H1 (cell line): ENCODE data around the gene AHCY. TPM values are rescaled to one million over a fixed set of nuclear protein-coding genes. Genes with fewer than 3 reads are reported as not detected.

Source experiments
- RBBP5 ChIP-seq: IDR thresholded peaks from 2 replicates; pipeline ENCODE4 v1.7.1; 2012; ENCODE audit warnings: low read depth, mild to moderate bottlenecking, inconsistent platforms, low read length, moderate library complexity, borderline replicate concordance
- polyA plus RNA-seq, 7 experiments: library from polyadenylated mRNA; depleted of rRNA in 3 of 7; stranded (reverse) in 5 of 7; unstranded in 2 of 7; fragments of >200 nt in 5 of 7; fragments of 200-250 nt in 2 of 7; gene quantifications; 1 replicate in 5 of 7; 2 replicates in 1 of 7; 4 replicates in 1 of 7; pipeline versions ENCODE4 v1.2.1 to v1.2.3, GENCODE V29; 2011 to 2013; ENCODE audit warnings: missing spikeins in 2 of 7, mixed read lengths in 2 of 7
- total RNA-seq: library from RNA; stranded (reverse); fragmentation: NEBNext Ultra II Directional; extraction: Animal tissue kit (Norgen Biotek cat#: 25700); gene quantifications from 2 replicates; pipeline ENCODE4 v1.2.1, GENCODE V29; 2021
- TF ChIP-seq, protein P1 (sequence below), 3 experiments: IDR thresholded peaks; 1 replicate in 2 of 3; 2 replicates in 1 of 3; pipeline versions ENCODE4 v1.5.1 to v1.6.1; 2011; ENCODE audit warnings: low read length in 3 of 3, mild to moderate bottlenecking in 3 of 3, inconsistent platforms in 2 of 3, low read depth in 1 of 3, moderate library complexity in 1 of 3; ENCODE audit not compliant: insufficient read depth in 1 of 3; ENCODE audit errors: control extremely low read depth in 1 of 3

Gene AHCY
- total and polyA plus RNA-seq, 2 of the 8 experiments (the other 6 are each of a cell fraction or from before 2014, with no cell fraction given), result 404 to 638 TPM

DNA sequence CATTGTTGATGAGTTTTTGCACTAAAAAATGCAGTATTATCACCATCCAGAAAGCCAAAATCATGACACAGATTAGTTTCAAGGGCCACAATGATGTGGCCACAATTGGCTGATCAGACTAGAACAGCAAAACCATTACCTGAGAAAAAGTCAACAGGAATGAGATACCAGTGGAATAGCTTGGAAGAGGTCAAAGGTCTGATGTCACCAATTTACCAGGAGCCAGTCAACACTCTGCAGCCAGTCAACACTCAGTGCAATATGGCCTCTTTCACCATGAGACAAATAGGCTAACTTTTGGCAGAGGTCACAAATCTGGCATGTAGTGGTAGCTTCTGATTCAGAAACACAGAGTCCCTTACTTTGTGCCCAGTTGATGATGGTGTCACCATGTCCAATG is 69.5 kb downstream of the AHCY start (continued):
- TF ChIP-seq, protein P1, sequence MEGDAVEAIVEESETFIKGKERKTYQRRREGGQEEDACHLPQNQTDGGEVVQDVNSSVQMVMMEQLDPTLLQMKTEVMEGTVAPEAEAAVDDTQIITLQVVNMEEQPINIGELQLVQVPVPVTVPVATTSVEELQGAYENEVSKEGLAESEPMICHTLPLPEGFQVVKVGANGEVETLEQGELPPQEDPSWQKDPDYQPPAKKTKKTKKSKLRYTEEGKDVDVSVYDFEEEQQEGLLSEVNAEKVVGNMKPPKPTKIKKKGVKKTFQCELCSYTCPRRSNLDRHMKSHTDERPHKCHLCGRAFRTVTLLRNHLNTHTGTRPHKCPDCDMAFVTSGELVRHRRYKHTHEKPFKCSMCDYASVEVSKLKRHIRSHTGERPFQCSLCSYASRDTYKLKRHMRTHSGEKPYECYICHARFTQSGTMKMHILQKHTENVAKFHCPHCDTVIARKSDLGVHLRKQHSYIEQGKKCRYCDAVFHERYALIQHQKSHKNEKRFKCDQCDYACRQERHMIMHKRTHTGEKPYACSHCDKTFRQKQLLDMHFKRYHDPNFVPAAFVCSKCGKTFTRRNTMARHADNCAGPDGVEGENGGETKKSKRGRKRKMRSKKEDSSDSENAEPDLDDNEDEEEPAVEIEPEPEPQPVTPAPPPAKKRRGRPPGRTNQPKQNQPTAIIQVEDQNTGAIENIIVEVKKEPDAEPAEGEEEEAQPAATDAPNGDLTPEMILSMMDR (IDR thresholded peaks at IDR 0.05; ENCODE audit: control extremely low read depth in 1 of 3, insufficient read depth in 1 of 3, low read depth in 1 of 3, low read length in 3 of 3), result no peak
- TF ChIP-seq RBBP5, result no peak
- TF ChIP-seq, all 59 proteins: peak for 0
